ENCODE results near the gene ABHD17B.

GRCh38 chr9:71830929-71831328 lies 80.1 kb downstream of the ABHD17B start:
- TF ChIP-seq EZH2 (IDR thresholded peaks at IDR 0.05; ENCODE audit: low read length, missing control alignments) = no peak
- no peak for TF ChIP-seq CTCF (conservative IDR thresholded peaks at IDR 0.05 in 1 of 2, IDR thresholded peaks at IDR 0.05 in 1 of 2; ENCODE audit: low read depth in 1 of 2, low read length in 2 of 2)

Measured in fibroblast of lung (primary cell).